Fibroblast of lung (primary cell): ENCODE data around the gene ZNF579. TPM values are rescaled to one million over a fixed set of nuclear protein-coding genes. Genes with fewer than 3 reads are reported as not detected.

ENCODE experiments used
- DNase-seq, 2 donors: peaks; one replicate each; pipeline versions ENCODE4 v3.0.0 to v3.0.0-alpha.2; 2010; ENCODE audit warnings: low read depth in 2 of 2
- H2AFZ ChIP-seq: 2 replicates; pipeline ENCODE4 v1.5.1; 2012; ENCODE audit warnings: low read length, control low read depth, inconsistent platforms
- H3K27ac ChIP-seq: 2 replicates; pipeline ENCODE4 v1.5.1; 2011; ENCODE audit warnings: low read length, control low read depth; ENCODE audit not compliant: insufficient read depth
- H3K27me3 ChIP-seq: 2 replicates; pipeline ENCODE4 v1.5.1; 2011; ENCODE audit warnings: mild to moderate bottlenecking, low read length; ENCODE audit not compliant: control insufficient read depth, insufficient read depth
- H3K36me3 ChIP-seq: 2 replicates; pipeline ENCODE4 v1.5.1; 2011; ENCODE audit warnings: low read length; ENCODE audit not compliant: control insufficient read depth, insufficient read depth
- H3K4me1 ChIP-seq: 2 replicates; pipeline ENCODE4 v1.5.1; 2011; ENCODE audit warnings: low read length; ENCODE audit not compliant: control insufficient read depth, insufficient read depth; ENCODE audit errors: extremely low read depth
- H3K4me2 ChIP-seq: 2 replicates; pipeline ENCODE4 v1.5.1; 2011; ENCODE audit warnings: low read length, control low read depth; ENCODE audit not compliant: insufficient read depth; ENCODE audit errors: extremely low read depth
- H3K4me3 ChIP-seq, 4 experiments: fragments of 200-600 bp in 1 of 4; sonication (generic) in 1 of 4; replicated peaks in 1 of 4; 2 replicates each; pipeline ENCODE4 v1.5.1; 2011 to 2016; ENCODE audit warnings: low read length in 4 of 4, low read depth in 3 of 4, mild to moderate bottlenecking in 3 of 4, control low read depth in 2 of 4, inconsistent platforms in 1 of 4, mixed read lengths in 1 of 4; ENCODE audit not compliant: insufficient read depth in 1 of 4; ENCODE audit errors: control extremely low read depth in 1 of 4
- H3K79me2 ChIP-seq: 2 replicates; pipeline ENCODE4 v1.5.1; 2012; ENCODE audit warnings: mild to moderate bottlenecking, low read length, inconsistent platforms; ENCODE audit not compliant: control insufficient read depth, insufficient read depth
- H3K9ac ChIP-seq: 2 replicates; pipeline ENCODE4 v1.5.1; 2011; ENCODE audit warnings: mild to moderate bottlenecking, low read length, control low read depth; ENCODE audit not compliant: insufficient read depth
- H3K9me3 ChIP-seq: 2 replicates; pipeline ENCODE4 v1.5.1; 2012; ENCODE audit warnings: low read depth, low read length; ENCODE audit not compliant: control insufficient read depth, insufficient read depth
- H4K20me1 ChIP-seq: 2 replicates; pipeline ENCODE4 v1.5.1; 2011; ENCODE audit warnings: low read length; ENCODE audit not compliant: control insufficient read depth, insufficient read depth; ENCODE audit errors: extremely low read depth
- EZH2 ChIP-seq: IDR thresholded peaks from 2 replicates; pipeline ENCODE4 v1.5.1; 2012; ENCODE audit warnings: low read length, control low read depth, mild to moderate bottlenecking; ENCODE audit errors: missing control alignments
- polyA plus RNA-seq, 2 donors: library from polyadenylated mRNA; depleted of rRNA in 1 of 2; stranded (reverse) in 1 of 2; unstranded in 1 of 2; fragments of >200 nt; gene quantifications; 2 replicates each; pipeline ENCODE4 v1.2.1, GENCODE V29; 2011 to 2012; ENCODE audit warnings: missing spikeins in 1 of 2
- total RNA-seq: library from RNA; depleted of rRNA; stranded (reverse); fragments of >200 nt; gene quantifications from 2 replicates; pipeline ENCODE4 v1.2.1, GENCODE V29; 2014
- TF ChIP-seq, protein P1 (sequence below), 2 donors: IDR thresholded peaks in 1 of 2; conservative IDR thresholded peaks in 1 of 2; 1 replicate in 1 of 2; 2 replicates in 1 of 2; pipeline ENCODE4 v1.5.1; 2011 to 2012; ENCODE audit warnings: low read length in 2 of 2, control low read depth in 1 of 2, inconsistent platforms in 1 of 2, low read depth in 1 of 2, mild to moderate bottlenecking in 1 of 2

ZNF579 gene
- total and polyA plus RNA-seq, 2 donors (not counting 1 experiment from before 2014, with no cell fraction given), result 4.2 to 5.4 TPM

DNA sequence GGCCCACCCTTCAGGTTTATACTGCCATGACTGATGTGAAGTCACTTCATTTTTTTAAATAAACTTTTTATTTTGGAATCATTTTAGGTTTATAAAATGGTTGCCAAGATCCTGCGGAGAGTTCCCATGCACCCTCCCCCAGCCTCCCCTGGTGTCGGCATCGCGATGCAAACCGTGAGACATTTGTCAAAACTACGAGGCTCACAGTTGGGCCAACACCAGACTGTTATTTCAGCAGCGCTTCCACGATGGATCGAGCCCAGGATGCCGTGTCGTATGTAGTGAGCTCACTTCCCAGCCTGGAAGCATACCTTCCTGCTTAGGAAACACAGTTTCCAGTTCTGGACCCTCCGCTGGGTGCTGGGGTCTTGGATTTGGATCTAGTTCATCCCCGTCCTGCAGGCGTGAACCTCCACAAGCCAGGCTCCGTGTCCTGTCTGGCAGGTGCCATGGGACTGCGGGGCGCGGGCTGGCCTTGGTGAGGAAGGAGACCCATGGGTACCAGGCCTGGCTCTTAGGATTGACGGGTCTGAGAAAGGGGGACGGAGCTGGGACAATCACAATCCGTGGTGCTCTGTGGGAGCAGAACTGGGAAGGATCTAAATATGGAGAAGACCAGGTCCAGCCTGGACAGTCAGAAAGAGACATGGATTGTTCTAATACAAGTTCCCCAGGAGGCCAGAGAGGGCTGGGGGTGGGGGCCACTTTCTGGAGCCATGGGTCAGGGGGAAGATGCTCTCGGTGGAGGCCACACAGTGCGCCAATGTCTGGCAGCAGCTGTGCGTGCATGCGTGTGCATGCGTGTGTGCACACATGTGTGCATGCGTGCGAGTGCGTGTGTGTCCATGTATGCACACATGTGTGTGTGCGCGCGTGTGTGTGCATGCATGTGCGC lies 41.3 kb downstream of the ZNF579 start:
- H3K36me3 ChIP-seq, result no peaks in the 10 kb centered on the region
- H2AFZ ChIP-seq, result no peak overlapping the region
- no peaks in the 10 kb centered on the region for H3K27me3 ChIP-seq
- H3K9ac ChIP-seq, result no peak overlapping the region
- no peaks in the 10 kb centered on the region for H3K79me2 ChIP-seq
- no peaks in the 10 kb centered on the region for H3K4me1 ChIP-seq
- H3K4me2 ChIP-seq, result no peak overlapping the region
- H4K20me1 ChIP-seq, result no peaks in the 10 kb centered on the region
- no peak overlapping the region for H3K27ac ChIP-seq
- H3K9me3 ChIP-seq, result no peaks in the 10 kb centered on the region
- H3K4me3 ChIP-seq, result no peak overlapping the region
- no peak for DNase-seq
- no peak for TF ChIP-seq EZH2
- TF ChIP-seq, protein P1, sequence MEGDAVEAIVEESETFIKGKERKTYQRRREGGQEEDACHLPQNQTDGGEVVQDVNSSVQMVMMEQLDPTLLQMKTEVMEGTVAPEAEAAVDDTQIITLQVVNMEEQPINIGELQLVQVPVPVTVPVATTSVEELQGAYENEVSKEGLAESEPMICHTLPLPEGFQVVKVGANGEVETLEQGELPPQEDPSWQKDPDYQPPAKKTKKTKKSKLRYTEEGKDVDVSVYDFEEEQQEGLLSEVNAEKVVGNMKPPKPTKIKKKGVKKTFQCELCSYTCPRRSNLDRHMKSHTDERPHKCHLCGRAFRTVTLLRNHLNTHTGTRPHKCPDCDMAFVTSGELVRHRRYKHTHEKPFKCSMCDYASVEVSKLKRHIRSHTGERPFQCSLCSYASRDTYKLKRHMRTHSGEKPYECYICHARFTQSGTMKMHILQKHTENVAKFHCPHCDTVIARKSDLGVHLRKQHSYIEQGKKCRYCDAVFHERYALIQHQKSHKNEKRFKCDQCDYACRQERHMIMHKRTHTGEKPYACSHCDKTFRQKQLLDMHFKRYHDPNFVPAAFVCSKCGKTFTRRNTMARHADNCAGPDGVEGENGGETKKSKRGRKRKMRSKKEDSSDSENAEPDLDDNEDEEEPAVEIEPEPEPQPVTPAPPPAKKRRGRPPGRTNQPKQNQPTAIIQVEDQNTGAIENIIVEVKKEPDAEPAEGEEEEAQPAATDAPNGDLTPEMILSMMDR (conservative IDR thresholded peaks at IDR 0.05 in 1 of 2, IDR thresholded peaks at IDR 0.05 in 1 of 2; ENCODE audit: low read depth in 1 of 2, low read length in 2 of 2), result no peak

DNA sequence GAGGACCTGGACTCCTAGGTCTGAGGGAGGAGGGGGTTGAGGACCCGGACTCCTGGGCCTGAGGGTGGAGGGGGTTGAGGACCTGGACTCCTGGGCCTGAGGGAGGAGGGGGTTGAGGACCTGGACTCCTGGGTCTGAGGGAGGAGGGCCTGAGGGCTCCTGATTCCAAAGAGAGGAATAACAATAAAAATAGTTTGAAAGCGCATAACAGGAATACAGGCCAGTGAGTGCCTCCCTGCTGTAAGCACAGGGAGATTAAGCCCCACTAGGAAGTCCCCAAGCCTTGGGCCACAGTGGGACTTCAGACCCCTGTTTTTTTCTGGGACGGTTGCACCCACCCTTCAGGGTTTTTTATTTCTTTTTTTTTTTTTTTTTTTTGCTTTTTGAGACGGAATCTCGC lies 42.5 kb downstream of the ZNF579 start:
- Histone ChIP-seq H3K79me2 (no peaks in the 10 kb centered on the region), H4K20me1 (no peaks in the 10 kb centered on the region), H3K4me2 (no peak overlapping the region), H2AFZ (no peak overlapping the region), H3K36me3 (no peaks in the 10 kb centered on the region), H3K9me3 (no peaks in the 10 kb centered on the region), H3K9ac (no peak overlapping the region), H3K4me1 (no peaks in the 10 kb centered on the region), H3K27ac (no peak overlapping the region), H3K27me3 (no peaks in the 10 kb centered on the region), H3K4me3 (no peak overlapping the region)
- TF ChIP-seq, protein P1 (conservative IDR thresholded peaks at IDR 0.05 in 1 of 2, IDR thresholded peaks at IDR 0.05 in 1 of 2; ENCODE audit: low read depth in 1 of 2, low read length in 2 of 2), result no peak
- TF ChIP-seq EZH2, result no peak
- DNase-seq, result no peak

DNA sequence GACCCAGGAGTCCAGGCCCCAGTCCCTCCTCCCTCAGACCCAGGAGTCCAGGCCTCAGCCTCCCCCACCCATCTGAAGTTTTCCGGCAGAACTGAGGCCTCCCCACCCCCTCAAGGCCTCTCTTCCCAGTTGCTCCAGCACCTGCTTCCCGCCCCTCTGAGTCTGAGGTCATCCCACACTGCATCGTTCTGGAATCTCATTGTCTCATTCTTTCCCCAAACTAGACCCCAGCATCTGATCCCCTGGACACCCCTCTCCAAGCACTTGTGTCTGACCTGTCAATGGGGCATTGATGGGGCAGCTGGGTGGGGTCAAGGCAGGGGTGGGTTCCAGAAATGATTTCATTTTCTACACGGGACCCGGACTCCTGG lies 42.9 kb downstream of the ZNF579 start:
- Histone ChIP-seq H3K4me2 (no peak overlapping the region), H3K9ac (no peak overlapping the region), H3K9me3 (no peaks in the 10 kb centered on the region), H3K27ac (no peak overlapping the region), H3K27me3 (no peaks in the 10 kb centered on the region), H2AFZ (no peak overlapping the region), H4K20me1 (no peaks in the 10 kb centered on the region), H3K4me1 (no peaks in the 10 kb centered on the region), H3K36me3 (no peaks in the 10 kb centered on the region), H3K4me3 (no peak overlapping the region), H3K79me2 (no peaks in the 10 kb centered on the region)
- TF ChIP-seq, protein P1 (conservative IDR thresholded peaks at IDR 0.05 in 1 of 2, IDR thresholded peaks at IDR 0.05 in 1 of 2; ENCODE audit: low read depth in 1 of 2, low read length in 2 of 2), result no peak
- no peak for TF ChIP-seq EZH2
- DNase-seq, result peak in 1 of 2 donors; percentile 56
